ENCODE measurements around the gene TEX29. TPM values are rescaled to one million over a fixed set of nuclear protein-coding genes. Genes with fewer than 3 reads are reported as not detected.

Gene TEX29
- total and polyA plus RNA-seq, 2 of the 4 experiments (the other 2 are of a cell fraction), result 0.46 TPM; not detected in 1

- H3K23ac ChIP-seq (ENCODE audit: low read depth, low read length), result no peak overlapping the region
- no peak overlapping the region for H2BK5ac ChIP-seq (ENCODE audit: low read depth, low read length, poor library complexity, severe bottlenecking)
- no peaks in the 10 kb centered on the region for H4K20me1 ChIP-seq (ENCODE audit: insufficient read depth, low read length)
- ChIA-PET CTCF (no interaction called here), POLR2A (ENCODE audit: unreplicated experiment) (no interaction called here)
- no peak overlapping the region for H2BK20ac ChIP-seq (ENCODE audit: low read depth, low read length)
- intact Hi-C loops (cut with micrococcal nuclease), result no loop called here
- no peak for ATAC-seq (ENCODE audit: low read depth)
- in situ Hi-C loops (cut with MboI; ENCODE audit: low sequenced_read_pairs), result no loop called here
- H3K4me3 ChIP-seq (ENCODE audit: insufficient read depth, low read depth, low read length), result no peak overlapping the region
- H3K27me3 ChIP-seq (ENCODE audit: control insufficient read depth, insufficient read depth, low read length), result peaks cover 10% of the 10 kb centered on the region
- no peaks in the 10 kb centered on the region for H3K9me3 ChIP-seq (ENCODE audit: control insufficient read depth, insufficient read depth, low read length)
- no peak for DNase-seq
- H3K4me2 ChIP-seq (ENCODE audit: low read depth, low read length), result no peak overlapping the region
- H4K8ac ChIP-seq (ENCODE audit: low read depth in 2 of 2, low read length in 2 of 2), result no peak overlapping the region
- H3K79me1 ChIP-seq (ENCODE audit: low read depth in 1 of 2, low read length in 2 of 2), result no peaks in the 10 kb centered on the region
- no peak overlapping the region for H3K56ac ChIP-seq (ENCODE audit: extremely low read depth, insufficient read depth, low read length)
- no CpG with 5 or more reads among the region's 2 CpGs for WGBS, 2 experiments (ENCODE audit: extremely low coverage in 2 of 2, insufficient read length in 1 of 2)
- no peak for TF ChIP-seq POLR2A (IDR thresholded peaks at IDR 0.05; ENCODE audit: low read depth, low read length)
- no peak for TF ChIP-seq CEBPB (IDR thresholded peaks at IDR 0.05; ENCODE audit: low read depth, low read length)
- TF ChIP-seq ELK1 (IDR thresholded peaks at IDR 0.05; ENCODE audit: borderline replicate concordance, low read depth, low read length), result no peak
- TF ChIP-seq BHLHE40 (IDR thresholded peaks at IDR 0.05; ENCODE audit: low read depth, low read length), result no peak
- no peak overlapping the region for H4K91ac ChIP-seq (ENCODE audit: insufficient read depth, low read depth, low read length)
- no peak overlapping the region for H2AK9ac ChIP-seq (replicated peaks; ENCODE audit: low read depth, low read length, poor library complexity)
- no peak overlapping the region for H2AK5ac ChIP-seq (ENCODE audit: low read depth, low read length)
- no peak overlapping the region for H3K14ac ChIP-seq (replicated peaks; ENCODE audit: low read depth, low read length)
- BruUV-seq (replicated peaks), result no TSS peak
- H3K9me1 ChIP-seq (ENCODE audit: insufficient read depth, low read length), result no peaks in the 10 kb centered on the region
- no peak overlapping the region for H3K18ac ChIP-seq (ENCODE audit: low read depth, low read length)
- no peaks in the 10 kb centered on the region for H3K36me3 ChIP-seq (ENCODE audit: control insufficient read depth, insufficient read depth, low read length)
- H3K4ac ChIP-seq (ENCODE audit: low read depth, low read length), result no peak overlapping the region
- H3K27ac ChIP-seq (ENCODE audit: insufficient read depth, low read length), result no peak overlapping the region
- no peak overlapping the region for H2BK15ac ChIP-seq (ENCODE audit: low read depth, low read length)
- dilution Hi-C loops (cut with HindIII; ENCODE audit: low sequenced_read_pairs, unreplicated experiment), result no loop called here
- H2AFZ ChIP-seq (replicated peaks; ENCODE audit: low read length, poor library complexity), result no peak overlapping the region
- no peak overlapping the region for H2BK120ac ChIP-seq (ENCODE audit: low read depth, low read length)
- no peak overlapping the region for H4K5ac ChIP-seq (ENCODE audit: low read depth, low read length)
- no peaks in the 10 kb centered on the region for H3K4me1 ChIP-seq (ENCODE audit: control insufficient read depth, insufficient read depth, low read length)
- H3K9ac ChIP-seq (ENCODE audit: low read depth, low read length), result no peak overlapping the region
These were observed 33.1 kb downstream of the TEX29 start for GRCh38 chr13:111353508-111353907.

Measured in IMR-90 (cell line).